Activated T-cell treated with anti-CD3 and anti-CD28 coated beads, Interleukin-2, amount 50 U/mL, for 24 hours (primary cell): ENCODE results near the gene PMP22.

Experiments used
- DNase-seq: peaks from one replicate; pipeline ENCODE4 v3.0.0-alpha.2; 2020
- H3K27ac Mint-ChIP-seq: 2 replicates; pipeline ENCODE4 v1.8.0; 2020; ENCODE audit warnings: mild to moderate bottlenecking, mixed read lengths
- H3K27me3 Mint-ChIP-seq: 2 replicates; pipeline ENCODE4 v1.8.0; 2020; ENCODE audit warnings: mixed read lengths
- H3K36me3 Mint-ChIP-seq: 2 replicates; pipeline ENCODE4 v1.8.0; 2020; ENCODE audit warnings: low read depth, mixed read lengths
- H3K4me1 Mint-ChIP-seq: 2 replicates; pipeline ENCODE4 v1.8.0; 2020; ENCODE audit warnings: low read depth, mixed read lengths
- H3K4me3 Mint-ChIP-seq: 2 replicates; pipeline ENCODE4 v1.8.0; 2020; ENCODE audit warnings: mild to moderate bottlenecking, moderate library complexity, mixed read lengths
- H3K9me3 Mint-ChIP-seq: 2 replicates; pipeline ENCODE4 v1.8.0; 2020; ENCODE audit warnings: mixed read lengths

The PMP22 gene

GRCh38 chr17:15287538-15288267 lies 22.6 kb upstream of the PMP22 start:
- Mint-ChIP-seq H3K27ac (no peak overlapping the region), H3K4me3 (no peak overlapping the region), H3K36me3 (no peaks in the 10 kb centered on the region), H3K4me1 (no peaks in the 10 kb centered on the region), H3K9me3 (peaks cover 3% of the 10 kb centered on the region), H3K27me3 (peaks cover 71% of the 10 kb centered on the region)
- DNase-seq, result no peak

DNA sequence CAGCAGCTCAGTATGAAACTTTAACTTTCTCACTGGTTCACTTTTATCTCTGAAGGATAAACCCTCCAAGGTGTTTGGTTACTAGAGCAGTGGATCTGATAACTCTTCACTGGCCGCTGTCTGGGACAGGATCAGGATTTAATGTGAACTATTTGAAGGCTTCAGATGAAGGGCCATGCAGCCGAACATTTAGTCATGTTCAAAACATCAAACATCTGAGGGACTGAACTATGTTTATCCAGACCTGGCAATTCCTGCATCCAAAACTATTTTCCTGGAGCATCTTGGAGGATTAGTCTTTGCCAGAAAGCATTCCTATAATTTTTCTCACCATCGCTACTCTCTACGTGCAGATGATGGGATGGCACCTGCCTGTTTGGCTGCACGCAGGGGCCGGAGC lies 20.3 kb upstream of the PMP22 start:
- Mint-ChIP-seq H3K9me3 (peaks cover 4% of the 10 kb centered on the region), H3K27ac (no peak overlapping the region), H3K4me3 (no peak overlapping the region), H3K4me1 (peaks cover 8% of the 10 kb centered on the region), H3K36me3 (no peaks in the 10 kb centered on the region), H3K27me3 (peaks cover 70% of the 10 kb centered on the region)
- no peak for DNase-seq

GRCh38 chr17:15284537-15284936 lies 19.4 kb upstream of the PMP22 start:
- H3K36me3 Mint-ChIP-seq, result no peaks in the 10 kb centered on the region
- peaks cover 4% of the 10 kb centered on the region for H3K9me3 Mint-ChIP-seq
- H3K4me1 Mint-ChIP-seq, result peaks cover 8% of the 10 kb centered on the region
- no peak overlapping the region for H3K4me3 Mint-ChIP-seq
- DNase-seq, result no peak
- no peak overlapping the region for H3K27ac Mint-ChIP-seq
- peaks cover 71% of the 10 kb centered on the region for H3K27me3 Mint-ChIP-seq

GRCh38 chr17:15284107-15284506 lies 19.0 kb upstream of the PMP22 start:
- Mint-ChIP-seq H3K36me3 (no peaks in the 10 kb centered on the region), H3K27ac (no peak overlapping the region), H3K4me1 (peaks cover 8% of the 10 kb centered on the region), H3K27me3 (peaks cover 71% of the 10 kb centered on the region), H3K4me3 (no peak overlapping the region), H3K9me3 (peaks cover 4% of the 10 kb centered on the region)
- DNase-seq, result no peak

- Mint-ChIP-seq H3K36me3 (no peaks in the 10 kb centered on the region), H3K4me3 (no peak overlapping the region), H3K27ac (no peak overlapping the region), H3K4me1 (peaks cover 11% of the 10 kb centered on the region), H3K9me3 (peaks cover 4% of the 10 kb centered on the region), H3K27me3 (peaks cover 68% of the 10 kb centered on the region)
- no peak for DNase-seq
Observed at GRCh38 chr17:15281909-15282308, 16.8 kb upstream of the PMP22 start.

GRCh38 chr17:15278924-15279477 lies 13.9 kb upstream of the PMP22 start:
- DNase-seq, result no peak
- Mint-ChIP-seq H3K4me1 (peaks cover 11% of the 10 kb centered on the region), H3K27ac (no peak overlapping the region), H3K9me3 (peaks cover 6% of the 10 kb centered on the region), H3K4me3 (no peak overlapping the region), H3K36me3 (no peaks in the 10 kb centered on the region), H3K27me3 (peaks cover 54% of the 10 kb centered on the region)

DNA sequence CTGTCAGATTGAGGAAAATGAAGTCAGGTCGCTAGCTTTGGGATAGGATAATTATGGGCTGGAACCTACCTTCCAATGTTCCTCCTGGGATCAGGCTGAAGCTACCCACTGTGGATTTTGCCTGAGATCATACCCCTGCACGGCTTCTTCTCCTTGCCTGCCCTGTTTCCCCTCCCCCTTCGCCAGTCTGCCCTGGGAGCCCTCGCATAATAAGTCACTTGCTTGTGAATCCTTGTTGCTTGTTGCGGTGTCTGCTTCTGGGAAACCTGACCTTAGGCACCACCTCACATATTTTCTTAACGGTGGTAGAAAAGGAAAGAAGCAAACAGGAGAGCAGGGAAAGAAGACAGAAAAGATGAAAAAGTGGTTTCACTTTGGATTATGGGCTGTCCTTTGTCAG lies 13.3 kb upstream of the PMP22 start:
- Mint-ChIP-seq H3K4me3 (no peak overlapping the region), H3K4me1 (peaks cover 11% of the 10 kb centered on the region), H3K9me3 (peaks cover 8% of the 10 kb centered on the region), H3K36me3 (no peaks in the 10 kb centered on the region), H3K27ac (no peak overlapping the region), H3K27me3 (peaks cover 50% of the 10 kb centered on the region)
- no peak for DNase-seq

- H3K36me3 Mint-ChIP-seq, result no peaks in the 10 kb centered on the region
- peaks cover 4% of the 10 kb centered on the region for H3K9me3 Mint-ChIP-seq
- no peak overlapping the region for H3K27ac Mint-ChIP-seq
- peaks cover 34% of the 10 kb centered on the region for H3K27me3 Mint-ChIP-seq
- no peak overlapping the region for H3K4me3 Mint-ChIP-seq
- peaks cover 8% of the 10 kb centered on the region for H3K4me1 Mint-ChIP-seq
- no peak for DNase-seq
Observed at GRCh38 chr17:15274017-15274416, 8.9 kb upstream of the PMP22 start.

- H3K36me3 Mint-ChIP-seq, result no peaks in the 10 kb centered on the region
- H3K4me1 Mint-ChIP-seq, result peaks cover 5% of the 10 kb centered on the region
- no peak overlapping the region for H3K27ac Mint-ChIP-seq
- DNase-seq, result no peak
- no peak overlapping the region for H3K4me3 Mint-ChIP-seq
- peaks cover 31% of the 10 kb centered on the region for H3K27me3 Mint-ChIP-seq
- peaks cover 4% of the 10 kb centered on the region for H3K9me3 Mint-ChIP-seq
Observed at GRCh38 chr17:15273141-15273793, 8.1 kb upstream of the PMP22 start.

GRCh38 chr17:15271741-15272140 lies 6.6 kb upstream of the PMP22 start:
- no peaks in the 10 kb centered on the region for H3K36me3 Mint-ChIP-seq
- H3K27me3 Mint-ChIP-seq, result peaks cover 40% of the 10 kb centered on the region
- DNase-seq, result no peak
- no peak overlapping the region for H3K27ac Mint-ChIP-seq
- no peak overlapping the region for H3K4me3 Mint-ChIP-seq
- peaks cover 4% of the 10 kb centered on the region for H3K9me3 Mint-ChIP-seq
- H3K4me1 Mint-ChIP-seq, result peaks cover 5% of the 10 kb centered on the region

GRCh38 chr17:15270628-15271381 lies 5.7 kb upstream of the PMP22 start:
- H3K4me1 Mint-ChIP-seq, result peaks cover 5% of the 10 kb centered on the region
- no peak overlapping the region for H3K4me3 Mint-ChIP-seq
- peaks cover 44% of the 10 kb centered on the region for H3K27me3 Mint-ChIP-seq
- no peak for DNase-seq
- H3K36me3 Mint-ChIP-seq, result no peaks in the 10 kb centered on the region
- peaks cover 2% of the 10 kb centered on the region for H3K9me3 Mint-ChIP-seq
- no peak overlapping the region for H3K27ac Mint-ChIP-seq

DNA sequence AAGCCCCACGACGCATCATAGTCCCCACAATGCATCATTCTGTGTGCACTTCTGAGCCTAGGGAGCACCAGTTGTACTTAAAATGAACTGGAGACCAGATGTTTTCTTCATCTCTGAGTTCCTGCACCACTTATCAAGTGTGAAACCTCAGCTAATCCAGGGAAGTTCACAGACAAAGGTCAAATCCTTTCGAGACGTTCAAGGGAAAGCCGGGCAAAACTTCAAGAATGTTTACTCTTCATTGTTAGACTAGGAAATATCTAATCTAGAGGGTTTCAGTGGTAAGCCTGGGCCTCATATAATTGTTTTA lies 4.6 kb upstream of the PMP22 start:
- H3K27ac Mint-ChIP-seq, result no peak overlapping the region
- H3K4me1 Mint-ChIP-seq, result peaks cover 5% of the 10 kb centered on the region
- H3K9me3 Mint-ChIP-seq, result peaks cover 2% of the 10 kb centered on the region
- DNase-seq, result no peak
- no peaks in the 10 kb centered on the region for H3K36me3 Mint-ChIP-seq
- H3K27me3 Mint-ChIP-seq, result peaks cover 54% of the 10 kb centered on the region
- no peak overlapping the region for H3K4me3 Mint-ChIP-seq

GRCh38 chr17:15269087-15269779 lies 4.1 kb upstream of the PMP22 start:
- Mint-ChIP-seq H3K27ac (no peak overlapping the region), H3K4me1 (peaks cover 5% of the 10 kb centered on the region), H3K36me3 (no peaks in the 10 kb centered on the region), H3K27me3 (peaks cover 59% of the 10 kb centered on the region), H3K9me3 (peaks cover 2% of the 10 kb centered on the region), H3K4me3 (no peak overlapping the region)
- no peak for DNase-seq

DNA sequence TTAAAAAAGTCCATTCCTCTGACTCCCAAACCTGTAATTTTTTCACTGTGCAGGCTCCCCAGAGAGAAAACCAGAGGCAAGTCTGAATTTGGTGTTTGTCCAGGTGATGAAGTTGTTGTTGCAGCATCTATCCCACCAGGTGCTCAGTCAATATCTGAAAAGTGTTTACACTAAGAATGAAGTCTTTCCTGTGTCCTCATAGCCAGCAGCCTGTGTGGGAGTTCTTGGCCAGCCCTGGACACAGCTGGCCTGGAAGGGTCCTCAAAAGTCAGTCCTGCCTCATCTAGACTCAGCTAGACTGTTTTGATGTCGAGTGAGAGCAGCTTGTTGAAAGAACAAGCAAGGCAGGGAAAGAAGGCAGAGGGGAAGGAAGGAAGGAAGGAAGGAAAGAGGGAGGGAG lies 3.3 kb upstream of the PMP22 start:
- Mint-ChIP-seq H3K27me3 (peaks cover 62% of the 10 kb centered on the region), H3K27ac (no peak overlapping the region), H3K4me3 (no peak overlapping the region), H3K4me1 (peaks cover 5% of the 10 kb centered on the region), H3K9me3 (no peaks in the 10 kb centered on the region), H3K36me3 (no peaks in the 10 kb centered on the region)
- DNase-seq, result no peak
